MM.1S (cell line): Measurements from ENCODE around the gene CFAP58.

Source experiments
- DNase-seq: peaks from one replicate; pipeline ENCODE4 v3.0.0-alpha.2; 2015
- H2AFZ ChIP-seq: fragments of 300-600 bp; sonication (generic); 2 replicates; pipeline ENCODE4 v1.6.0; 2016; ENCODE audit warnings: antibody characterized with exemption, low read length
- H3F3A ChIP-seq: fragments of 300-600 bp; sonication (generic); 2 replicates; pipeline ENCODE4 v1.6.1; 2016; ENCODE audit warnings: mild to moderate bottlenecking, antibody characterized with exemption, low read length, moderate library complexity, mixed read lengths; ENCODE audit not compliant: insufficient read depth
- H3K27ac ChIP-seq: fragments of 300-600 bp; sonication (generic); 2 replicates; pipeline ENCODE4 v1.5.1; 2016; ENCODE audit warnings: mild to moderate bottlenecking, low read length
- H3K27me3 ChIP-seq: fragments of 300-600 bp; sonication (generic); replicated peaks from 2 replicates; pipeline ENCODE4 v1.6.0; 2016; ENCODE audit warnings: low read length; ENCODE audit not compliant: insufficient read depth
- H3K36me3 ChIP-seq: fragments of 300-600 bp; sonication (generic); replicated peaks from 2 replicates; pipeline ENCODE4 v1.6.1; 2016; ENCODE audit warnings: mild to moderate bottlenecking, low read length, mixed read lengths; ENCODE audit not compliant: insufficient read depth
- H3K4me1 ChIP-seq: fragments of 300-600 bp; sonication (generic); 2 replicates; pipeline ENCODE4 v1.6.1; 2016; ENCODE audit warnings: low read length, mixed read lengths
- H3K4me2 ChIP-seq: fragments of 300-600 bp; sonication (generic); 2 replicates; pipeline ENCODE4 v1.6.0; 2016; ENCODE audit warnings: low read depth, low read length
- H3K4me3 ChIP-seq: fragments of 300-600 bp; sonication (generic); 2 replicates; pipeline ENCODE4 v1.5.1; 2016; ENCODE audit warnings: low read length, mixed read lengths
- H3K79me2 ChIP-seq: fragments of 300-600 bp; sonication (generic); 2 replicates; pipeline ENCODE4 v1.6.1; 2016; ENCODE audit warnings: mixed run types, low read length, mixed read lengths
- H3K9ac ChIP-seq: fragments of 300-600 bp; sonication (generic); 2 replicates; pipeline ENCODE4 v1.6.1; 2016; ENCODE audit warnings: low read length, mixed read lengths
- H3K9me2 ChIP-seq: fragments of 300-600 bp; sonication (generic); replicated peaks from 2 replicates; pipeline ENCODE4 v1.6.1; 2016; ENCODE audit warnings: mild to moderate bottlenecking, low read length, mixed read lengths; ENCODE audit not compliant: insufficient read depth
- H3K9me3 ChIP-seq: fragments of 300-600 bp; sonication (generic); replicated peaks from 2 replicates; pipeline ENCODE4 v1.6.1; 2016; ENCODE audit warnings: mild to moderate bottlenecking, low read length, mixed read lengths; ENCODE audit not compliant: insufficient read depth
- H4K20me1 ChIP-seq: fragments of 300-600 bp; sonication (generic); 2 replicates; pipeline ENCODE4 v1.6.1; 2016; ENCODE audit warnings: mild to moderate bottlenecking, low read length, moderate library complexity, mixed read lengths; ENCODE audit not compliant: insufficient read depth
- CTCF ChIP-seq: fragments of 300-600 bp; sonication (generic); IDR thresholded peaks from 2 replicates; pipeline ENCODE4 v1.5.1; 2016; ENCODE audit warnings: antibody characterized with exemption, low read length, mixed read lengths
- EZH2 ChIP-seq: fragments of 300-600 bp; sonication (generic); optimal IDR thresholded peaks from 2 replicates; pipeline ENCODE3; 2017; ENCODE audit warnings: low read depth, mild to moderate bottlenecking, antibody characterized with exemption, low read length, mixed read lengths
- EZH2phosphoT487 ChIP-seq: fragments of 300-600 bp; sonication (generic); IDR thresholded peaks from 2 replicates; pipeline ENCODE4 v1.6.1; 2018; ENCODE audit warnings: antibody characterized with exemption, low read length

The CFAP58 gene

GRCh38 chr10:104427989-104428388 is 74.4 kb downstream of the CFAP58 start:
- no peak for DNase-seq
- H3K9me2 ChIP-seq, result no peaks in the 10 kb centered on the region

GRCh38 chr10:104429846-104430245 is 76.2 kb downstream of the CFAP58 start:
- Histone ChIP-seq H3K4me3 (no peak overlapping the region), H3K27me3 (no peaks in the 10 kb centered on the region), H3K9me3 (no peaks in the 10 kb centered on the region), H3K9me2 (no peaks in the 10 kb centered on the region), H3K36me3 (no peaks in the 10 kb centered on the region), H2AFZ (no peak overlapping the region), H3K79me2 (no peaks in the 10 kb centered on the region), H3K27ac (no peak overlapping the region), H3K4me1 (no peaks in the 10 kb centered on the region), H4K20me1 (no peaks in the 10 kb centered on the region), H3F3A (no peaks in the 10 kb centered on the region), H3K9ac (no peak overlapping the region), H3K4me2 (no peak overlapping the region)
- TF ChIP-seq EZH2, result no peak
- no peak for TF ChIP-seq EZH2phosphoT487
- no peak for TF ChIP-seq CTCF
- no peak for DNase-seq

More at GRCh38 chr10:104427989-104428388, 74.4 kb downstream of the CFAP58 start:
- H3K4me3 ChIP-seq, result no peak overlapping the region
- H3K79me2 ChIP-seq, result no peaks in the 10 kb centered on the region
- no peaks in the 10 kb centered on the region for H3K9me3 ChIP-seq
- no peak overlapping the region for H3K4me2 ChIP-seq
- no peak overlapping the region for H2AFZ ChIP-seq
- H3K27me3 ChIP-seq, result no peaks in the 10 kb centered on the region
- H4K20me1 ChIP-seq, result no peaks in the 10 kb centered on the region
- H3K9ac ChIP-seq, result no peak overlapping the region
- TF ChIP-seq EZH2, result no peak
- TF ChIP-seq CTCF, result no peak
- no peak for TF ChIP-seq EZH2phosphoT487
- H3K36me3 ChIP-seq, result no peaks in the 10 kb centered on the region
- H3F3A ChIP-seq, result no peaks in the 10 kb centered on the region
- no peak overlapping the region for H3K27ac ChIP-seq
- H3K4me1 ChIP-seq, result no peaks in the 10 kb centered on the region

- H3K9ac ChIP-seq, result no peak overlapping the region
- H3K9me2 ChIP-seq, result no peaks in the 10 kb centered on the region
- no peak overlapping the region for H3K4me2 ChIP-seq
- DNase-seq, result no peak
- no peak overlapping the region for H3K27ac ChIP-seq
- no peaks in the 10 kb centered on the region for H3K79me2 ChIP-seq
- no peaks in the 10 kb centered on the region for H3K9me3 ChIP-seq
- no peaks in the 10 kb centered on the region for H3F3A ChIP-seq
- TF ChIP-seq CTCF (no peak), EZH2phosphoT487 (no peak), EZH2 (no peak)
- no peak overlapping the region for H3K4me3 ChIP-seq
- no peaks in the 10 kb centered on the region for H3K36me3 ChIP-seq
- no peak overlapping the region for H2AFZ ChIP-seq
- no peaks in the 10 kb centered on the region for H4K20me1 ChIP-seq
- H3K27me3 ChIP-seq, result no peaks in the 10 kb centered on the region
- H3K4me1 ChIP-seq, result no peaks in the 10 kb centered on the region
Observed at GRCh38 chr10:104430360-104430759, 76.7 kb downstream of the CFAP58 start.
